ENCODE data around the gene SIRT3.

Gene SIRT3

GRCh38 chr11:235997-236773 lies at the start of gene SIRT3 (continued):
- no peak for TF ChIP-seq TCF7L2 (IDR thresholded peaks at IDR 0.05; ENCODE audit: borderline replicate concordance, low read depth, low read length)
- no peak for TF ChIP-seq ZNF211 (tag by site-specific recombination; IDR thresholded peaks at IDR 0.05; ENCODE audit: low read depth)
- no peak for TF ChIP-seq YY2 (tag by site-specific recombination; IDR thresholded peaks at IDR 0.05)
- TF ChIP-seq ZNF18 (tag by site-specific recombination; IDR thresholded peaks at IDR 0.05), result no peak
- TF ChIP-seq ZSCAN5A (tag by site-specific recombination; IDR thresholded peaks at IDR 0.05), result no peak
- TF ChIP-seq ZNF423 (tag by site-specific recombination; IDR thresholded peaks at IDR 0.05), result no peak
- TF ChIP-seq ZNF292 (tag by site-specific recombination; IDR thresholded peaks at IDR 0.05; ENCODE audit: borderline replicate concordance, low read depth), result no peak
- TF ChIP-seq ZNF19 (tag by site-specific recombination; IDR thresholded peaks at IDR 0.05; ENCODE audit: low read depth), result no peak
- no peak for TF ChIP-seq ZNF362 (tag by site-specific recombination; IDR thresholded peaks at IDR 0.05)
- peak; percentile 48; the same call in 1 of the 2 replicates for TF ChIP-seq ZXDB (tag by site-specific recombination; IDR thresholded peaks at IDR 0.05)
- TF ChIP-seq ZNF112 (tag by site-specific recombination; IDR thresholded peaks at IDR 0.05), result no peak
- TF ChIP-seq, protein P1, sequence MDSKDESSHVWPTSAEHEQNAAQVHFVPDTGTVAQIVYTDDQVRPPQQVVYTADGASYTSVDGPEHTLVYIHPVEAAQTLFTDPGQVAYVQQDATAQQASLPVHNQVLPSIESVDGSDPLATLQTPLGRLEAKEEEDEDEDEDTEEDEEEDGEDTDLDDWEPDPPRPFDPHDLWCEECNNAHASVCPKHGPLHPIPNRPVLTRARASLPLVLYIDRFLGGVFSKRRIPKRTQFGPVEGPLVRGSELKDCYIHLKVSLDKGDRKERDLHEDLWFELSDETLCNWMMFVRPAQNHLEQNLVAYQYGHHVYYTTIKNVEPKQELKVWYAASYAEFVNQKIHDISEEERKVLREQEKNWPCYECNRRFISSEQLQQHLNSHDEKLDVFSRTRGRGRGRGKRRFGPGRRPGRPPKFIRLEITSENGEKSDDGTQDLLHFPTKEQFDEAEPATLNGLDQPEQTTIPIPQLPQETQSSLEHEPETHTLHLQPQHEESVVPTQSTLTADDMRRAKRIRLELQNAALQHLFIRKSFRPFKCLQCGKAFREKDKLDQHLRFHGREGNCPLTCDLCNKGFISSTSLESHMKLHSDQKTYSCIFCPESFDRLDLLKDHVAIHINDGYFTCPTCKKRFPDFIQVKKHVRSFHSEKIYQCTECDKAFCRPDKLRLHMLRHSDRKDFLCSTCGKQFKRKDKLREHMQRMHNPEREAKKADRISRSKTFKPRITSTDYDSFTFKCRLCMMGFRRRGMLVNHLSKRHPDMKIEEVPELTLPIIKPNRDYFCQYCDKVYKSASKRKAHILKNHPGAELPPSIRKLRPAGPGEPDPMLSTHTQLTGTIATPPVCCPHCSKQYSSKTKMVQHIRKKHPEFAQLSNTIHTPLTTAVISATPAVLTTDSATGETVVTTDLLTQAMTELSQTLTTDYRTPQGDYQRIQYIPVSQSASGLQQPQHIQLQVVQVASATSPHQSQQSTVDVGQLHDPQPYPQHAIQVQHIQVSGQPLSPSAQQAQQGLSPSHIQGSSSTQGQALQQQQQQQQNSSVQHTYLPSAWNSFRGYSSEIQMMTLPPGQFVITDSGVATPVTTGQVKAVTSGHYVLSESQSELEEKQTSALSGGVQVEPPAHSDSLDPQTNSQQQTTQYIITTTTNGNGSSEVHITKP (tag by site-specific recombination; IDR thresholded peaks at IDR 0.05), result 0 out of 2 replicates have a peak, but pooled peaks have one; percentile 30
- TF ChIP-seq, protein P2, sequence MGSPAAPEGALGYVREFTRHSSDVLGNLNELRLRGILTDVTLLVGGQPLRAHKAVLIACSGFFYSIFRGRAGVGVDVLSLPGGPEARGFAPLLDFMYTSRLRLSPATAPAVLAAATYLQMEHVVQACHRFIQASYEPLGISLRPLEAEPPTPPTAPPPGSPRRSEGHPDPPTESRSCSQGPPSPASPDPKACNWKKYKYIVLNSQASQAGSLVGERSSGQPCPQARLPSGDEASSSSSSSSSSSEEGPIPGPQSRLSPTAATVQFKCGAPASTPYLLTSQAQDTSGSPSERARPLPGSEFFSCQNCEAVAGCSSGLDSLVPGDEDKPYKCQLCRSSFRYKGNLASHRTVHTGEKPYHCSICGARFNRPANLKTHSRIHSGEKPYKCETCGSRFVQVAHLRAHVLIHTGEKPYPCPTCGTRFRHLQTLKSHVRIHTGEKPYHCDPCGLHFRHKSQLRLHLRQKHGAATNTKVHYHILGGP (tag by site-specific recombination; IDR thresholded peaks at IDR 0.05), result no peak
- no peak for TF ChIP-seq ZNF10 (tag by site-specific recombination; IDR thresholded peaks at IDR 0.05)
- no peak for TF ChIP-seq IKZF3 (tag by site-specific recombination; IDR thresholded peaks at IDR 0.05)
- no peak for TF ChIP-seq ZNF610 (tag by site-specific recombination; IDR thresholded peaks at IDR 0.05; ENCODE audit: borderline replicate concordance)
- TF ChIP-seq ZNF629 (tag by site-specific recombination; IDR thresholded peaks at IDR 0.05), result no peak
- TF ChIP-seq ZNF791 (tag by site-specific recombination; IDR thresholded peaks at IDR 0.05), result no peak
- TF ChIP-seq ZNF558 (tag by site-specific recombination; IDR thresholded peaks at IDR 0.05), result no peak
- TF ChIP-seq ZNF501 (tag by site-specific recombination; IDR thresholded peaks at IDR 0.05), result peak; percentile 25; the same call in 1 of the 2 replicates
- no peak for TF ChIP-seq HOXC10 (CRISPR knock-in tag; IDR thresholded peaks at IDR 0.05)
- no peak for TF ChIP-seq ZNF280C (tag by site-specific recombination; IDR thresholded peaks at IDR 0.05)
- no peak for TF ChIP-seq ZNF221 (tag by site-specific recombination; IDR thresholded peaks at IDR 0.05; ENCODE audit: borderline replicate concordance)
- peak; percentile 78 for TF ChIP-seq ZBTB20 (tag by site-specific recombination; IDR thresholded peaks at IDR 0.05)
